Activated T-cell treated with anti-CD3 and anti-CD28 coated beads, Interleukin-2, amount 50 U/mL, for 48 hours (primary cell): ENCODE measurements around the gene ACTMAP.
"Not testable (repeated sequence)": the region's sequence is repeated elsewhere in the genome, so short reads cannot be mapped to it uniquely, and the experiment has no call there.

ENCODE experiments used
- DNase-seq, 2 experiments: peaks; one replicate each; pipeline ENCODE4 v3.0.0-alpha.2; 2020

The ACTMAP gene

GRCh38 chr19:40776364-40776763 lies 26.1 kb upstream of the ACTMAP start:
- DNase-seq: no peak

GRCh38 chr19:40775632-40776022 lies 25.4 kb upstream of the ACTMAP start:
- no peak for DNase-seq

- DNase-seq: no peak
These were observed 24.8 kb upstream of the ACTMAP start, which contains the start of gene MIA for GRCh38 chr19:40774916-40775631. MIA (plus strand) TSS chr19:40775521; CDS start chr19:40775543, 22 bp downstream.

- not testable (repeated sequence) for DNase-seq
These were observed 21.0 kb upstream of the ACTMAP start for GRCh38 chr19:40771101-40771862.

- no peak for DNase-seq
These were observed 18.6 kb upstream of the ACTMAP start for GRCh38 chr19:40768869-40769268.

GRCh38 chr19:40766385-40766784 lies 16.1 kb upstream of the ACTMAP start:
- peak in 1 of 2 experiments; percentile 30 for DNase-seq

GRCh38 chr19:40763963-40764362 lies 13.7 kb upstream of the ACTMAP start:
- peak; percentile 53 to 60 for DNase-seq

GRCh38 chr19:40763526-40763925 lies 13.2 kb upstream of the ACTMAP start:
- peak in 1 of 2 experiments; percentile 26 for DNase-seq

GRCh38 chr19:40762754-40763470 lies 12.6 kb upstream of the ACTMAP start:
- peak in 1 of 2 experiments; percentile 42 for DNase-seq

GRCh38 chr19:40759352-40759751 lies 9.1 kb upstream of the ACTMAP start:
- DNase-seq: no peak

GRCh38 chr19:40758491-40758890 lies 8.2 kb upstream of the ACTMAP start:
- DNase-seq: no peak

- DNase-seq: peak; percentile 63 to 77
These were observed 6.3 kb upstream of the ACTMAP start for GRCh38 chr19:40756502-40757110.

GRCh38 chr19:40755791-40756190 lies 5.5 kb upstream of the ACTMAP start:
- no peak for DNase-seq

- no peak for DNase-seq
These were observed 5.0 kb upstream of the ACTMAP start for GRCh38 chr19:40755248-40755624.

- peak; percentile 79 to 82 for DNase-seq
These were observed 4.5 kb upstream of the ACTMAP start for GRCh38 chr19:40754611-40755247.

- peak; percentile 45 to 50 for DNase-seq
These were observed 2.0 kb upstream of the ACTMAP start for GRCh38 chr19:40752257-40752781.

- DNase-seq: peak; percentile 97 to 98
These were observed 729 bp upstream of the ACTMAP start, which contains the start of gene SNRPA for GRCh38 chr19:40750874-40751537. SNRPA (plus strand) TSS chr19:40751203; CDS start chr19:40751409, 206 bp downstream.

GRCh38 chr19:40747536-40747935 lies 2.7 kb downstream of the ACTMAP start:
- DNase-seq: no peak

GRCh38 chr19:40745402-40745780 lies 4.9 kb downstream of the ACTMAP start:
- no peak for DNase-seq

GRCh38 chr19:40744554-40745401 lies 5.5 kb downstream of the ACTMAP start:
- DNase-seq: peak in 1 of 2 experiments; percentile 52

- no peak for DNase-seq
These were observed 6.4 kb downstream of the ACTMAP start for GRCh38 chr19:40743926-40744325.
